Dermis microvascular lymphatic vessel endothelial cell (primary cell): ENCODE results near the gene SLC43A1. TPM values are rescaled to one million over a fixed set of nuclear protein-coding genes. Genes with fewer than 3 reads are reported as not detected.

Experiments
- DNase-seq, 2 donors: peaks; one replicate each; pipeline versions ENCODE4 v3.0.0 to v3.0.0-alpha.2; 2010; ENCODE audit warnings: low read depth in 2 of 2
- total RNA-seq: library from RNA; depleted of rRNA; stranded (reverse); fragments of >200 nt; gene quantifications from 2 replicates; pipeline ENCODE4 v1.2.1, GENCODE V29; 2014

The SLC43A1 gene
- total RNA-seq, 1 donor from 2014 or later: 11.0 TPM

- DNase-seq: no peak
These were observed 35.6 kb downstream of the SLC43A1 start for GRCh38 chr11:57479911-57480310.

GRCh38 chr11:57479021-57479663, 36.4 kb downstream of the SLC43A1 start:
- no peak for DNase-seq

GRCh38 chr11:57477507-57478189, 37.9 kb downstream of the SLC43A1 start:
- DNase-seq: no peak

DNA sequence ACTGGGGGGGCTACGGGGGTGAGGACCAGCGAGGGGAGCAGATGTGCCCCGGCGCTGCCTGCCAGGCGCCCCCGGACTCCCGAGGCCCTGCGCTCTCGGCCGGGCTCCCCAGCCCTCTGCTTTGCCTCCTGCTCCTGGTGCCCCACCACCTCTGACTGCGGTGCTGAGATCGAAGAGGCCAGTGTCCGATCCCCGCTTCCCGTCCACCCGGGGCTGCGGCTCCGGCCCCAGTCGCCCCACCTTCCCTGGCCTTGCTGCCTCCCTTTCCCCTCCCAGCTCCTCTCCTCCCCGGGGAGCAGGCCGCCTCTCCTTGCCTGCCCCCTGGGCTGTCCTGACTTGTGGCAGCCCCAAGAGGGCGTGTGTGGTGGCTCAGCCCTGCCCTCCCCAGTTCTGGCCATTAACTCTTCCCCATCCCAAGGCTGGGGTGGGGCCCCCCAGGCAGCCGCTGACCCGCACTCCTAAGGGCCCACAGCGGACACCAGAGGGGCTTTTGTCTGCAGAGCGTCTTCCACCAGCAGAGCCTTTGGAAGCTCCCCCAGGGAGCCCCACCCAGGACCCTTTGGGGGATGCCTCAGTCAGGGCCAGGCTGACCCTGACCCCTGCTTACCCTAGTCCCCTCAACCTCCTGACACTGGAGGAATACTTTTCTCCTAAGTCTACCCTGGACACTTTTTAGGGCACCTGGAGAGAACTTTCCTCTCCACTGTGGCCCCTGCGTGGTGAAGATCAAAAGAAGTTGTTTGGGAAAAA, 38.6 kb downstream of the SLC43A1 start:
- DNase-seq: peak in 1 of 2 donors; percentile 34

- DNase-seq: peak in 1 of 2 donors; percentile 17
These were observed 39.3 kb downstream of the SLC43A1 start for GRCh38 chr11:57476047-57476756.

DNA sequence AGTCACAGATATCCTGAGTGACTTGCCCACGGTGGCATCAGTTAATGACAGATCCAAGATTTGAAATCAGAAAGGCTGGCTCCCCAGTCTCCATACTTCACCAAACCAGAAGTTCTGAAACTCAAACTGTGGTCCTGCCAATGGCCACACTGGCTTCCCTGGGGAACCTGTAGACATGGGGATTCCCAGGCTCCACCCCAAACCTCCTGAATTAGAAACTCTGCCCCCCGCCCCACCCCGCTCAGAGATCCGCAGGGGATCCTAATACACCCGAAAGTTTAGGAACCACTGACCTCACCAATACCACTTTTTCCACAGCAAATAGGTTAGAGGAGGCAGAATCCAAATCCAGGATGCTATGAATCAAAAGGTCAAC, 39.8 kb downstream of the SLC43A1 start:
- no peak for DNase-seq

DNA sequence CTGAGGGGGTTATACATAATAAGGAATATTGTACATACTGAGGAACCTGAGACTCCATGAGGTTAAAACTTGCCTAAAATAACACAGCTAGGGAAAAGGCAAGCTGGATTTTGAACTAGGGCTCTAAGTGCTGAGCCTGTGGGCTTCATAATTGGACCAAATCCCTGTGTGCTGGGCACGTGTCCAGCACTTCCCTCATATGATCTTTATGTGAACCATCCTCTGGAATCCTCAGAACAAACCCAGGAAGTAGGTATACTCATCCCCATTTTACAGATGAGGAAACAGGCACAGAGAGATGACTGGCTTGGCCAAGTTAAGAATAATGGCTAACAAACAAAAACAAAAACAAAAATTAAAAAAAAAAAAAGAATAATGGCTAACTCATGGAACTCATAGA, 40.3 kb downstream of the SLC43A1 start:
- DNase-seq: peak in 1 of 2 donors; percentile 47

DNA sequence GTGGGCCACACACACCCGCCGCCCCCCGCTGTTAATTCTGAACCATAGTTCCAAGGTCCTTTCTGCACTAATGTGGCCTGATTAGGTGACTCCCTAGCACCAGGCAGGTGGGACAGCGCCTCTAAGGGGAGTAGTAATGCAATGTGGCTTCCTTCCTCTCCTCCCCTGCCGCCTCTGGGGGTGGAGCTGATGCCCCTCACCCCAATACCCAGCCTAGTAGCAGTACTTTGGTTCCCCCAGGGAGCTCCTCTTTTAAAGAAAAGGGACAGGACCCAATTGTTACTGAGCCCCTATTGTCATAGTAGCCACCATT, 40.7 kb downstream of the SLC43A1 start:
- no peak for DNase-seq

- DNase-seq: no peak
These were observed 41.3 kb downstream of the SLC43A1 start for GRCh38 chr11:57474017-57474802.

GRCh38 chr11:57473285-57473841, 42.1 kb downstream of the SLC43A1 start:
- DNase-seq: no peak

GRCh38 chr11:57471496-57471895, 44.0 kb downstream of the SLC43A1 start:
- no peak for DNase-seq

GRCh38 chr11:57469268-57469667, 46.2 kb downstream of the SLC43A1 start:
- DNase-seq: no peak

GRCh38 chr11:57468276-57468675, 47.2 kb downstream of the SLC43A1 start:
- no peak for DNase-seq

- DNase-seq: no peak
These were observed 47.9 kb downstream of the SLC43A1 start for GRCh38 chr11:57467508-57468157.

DNA sequence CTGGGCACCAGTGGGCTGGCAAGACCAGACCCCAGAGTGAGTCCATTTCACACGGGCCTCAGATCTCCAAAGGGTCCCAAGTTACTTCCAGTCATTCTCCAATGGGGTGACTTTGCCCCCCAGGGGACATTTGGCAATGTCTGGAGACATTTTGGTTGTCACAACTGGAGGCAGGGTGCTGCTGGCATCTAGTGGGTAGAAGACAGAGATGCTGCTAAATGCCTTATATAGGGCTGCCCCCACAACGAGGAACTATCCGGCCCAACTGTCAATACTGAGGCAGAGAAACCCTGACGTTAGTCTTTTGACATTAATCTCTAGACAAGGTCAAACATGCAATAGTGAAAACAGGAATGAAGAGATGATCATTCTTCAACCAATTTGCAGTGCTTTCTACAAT, 48.8 kb downstream of the SLC43A1 start:
- DNase-seq: no peak

GRCh38 chr11:57464539-57465181, 50.8 kb downstream of the SLC43A1 start:
- DNase-seq: no peak

DNA sequence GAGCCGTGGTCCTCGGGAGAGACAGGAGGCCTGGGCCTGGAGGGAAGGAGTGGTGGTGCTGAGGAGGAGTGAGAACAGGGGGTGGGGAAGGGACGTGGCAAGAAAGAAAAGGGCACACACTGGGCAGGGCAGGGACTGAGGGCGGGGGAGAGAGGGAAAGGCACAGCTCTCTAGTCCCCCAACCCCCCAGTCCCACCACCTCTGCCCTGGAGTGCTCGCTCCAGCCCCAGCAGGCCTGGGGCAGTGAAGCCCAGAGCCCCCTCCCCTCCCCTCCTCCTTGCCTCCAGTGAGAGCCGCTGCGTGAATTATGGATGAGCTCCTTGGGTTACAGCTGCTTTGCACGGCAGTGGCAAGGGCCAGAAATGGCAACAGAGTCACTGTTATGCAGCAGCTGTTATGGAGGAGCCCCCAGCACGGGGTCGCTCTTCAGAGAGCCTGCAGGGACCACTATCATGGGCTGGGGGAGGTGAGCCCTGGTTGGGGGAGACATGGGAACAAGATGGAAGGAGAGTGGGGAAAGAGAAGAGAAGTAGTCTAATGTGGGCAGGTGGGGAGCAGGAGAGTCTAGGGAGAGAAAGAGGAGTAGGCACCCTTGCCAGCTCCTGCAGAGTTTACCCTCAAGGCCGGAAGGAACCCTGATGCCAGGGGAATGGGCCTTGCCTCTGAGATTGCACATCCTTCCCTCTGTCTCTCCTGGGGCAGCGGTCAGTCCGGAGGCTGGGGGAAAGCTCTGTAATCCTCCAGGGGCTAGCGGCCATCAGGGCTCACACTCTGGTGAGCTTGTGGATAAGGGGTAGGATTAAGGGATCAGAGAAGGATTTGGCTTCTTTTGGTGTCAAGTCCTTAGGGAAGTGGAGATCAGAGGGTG, 51.6 kb downstream of the SLC43A1 start:
- no peak for DNase-seq

DNA sequence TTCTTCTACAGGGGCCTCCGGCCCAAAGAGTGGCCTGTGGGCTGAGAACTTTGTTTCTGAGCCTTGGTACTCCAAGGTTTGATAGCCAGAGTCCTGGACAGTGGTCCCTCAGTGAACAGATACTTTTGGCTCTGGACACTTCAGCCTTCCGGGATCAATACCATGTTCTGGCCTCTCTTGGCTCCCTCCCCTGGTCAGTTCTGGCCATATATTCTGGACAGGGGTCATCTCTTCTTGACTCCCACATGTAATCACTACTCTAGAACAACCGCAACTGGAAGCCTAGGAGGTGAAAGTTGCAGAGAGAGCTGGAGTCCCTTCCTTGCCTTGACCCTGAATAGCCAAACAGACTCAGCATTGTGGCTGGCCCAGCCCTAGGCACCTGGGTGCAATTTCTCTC, 52.9 kb downstream of the SLC43A1 start:
- DNase-seq: no peak

DNA sequence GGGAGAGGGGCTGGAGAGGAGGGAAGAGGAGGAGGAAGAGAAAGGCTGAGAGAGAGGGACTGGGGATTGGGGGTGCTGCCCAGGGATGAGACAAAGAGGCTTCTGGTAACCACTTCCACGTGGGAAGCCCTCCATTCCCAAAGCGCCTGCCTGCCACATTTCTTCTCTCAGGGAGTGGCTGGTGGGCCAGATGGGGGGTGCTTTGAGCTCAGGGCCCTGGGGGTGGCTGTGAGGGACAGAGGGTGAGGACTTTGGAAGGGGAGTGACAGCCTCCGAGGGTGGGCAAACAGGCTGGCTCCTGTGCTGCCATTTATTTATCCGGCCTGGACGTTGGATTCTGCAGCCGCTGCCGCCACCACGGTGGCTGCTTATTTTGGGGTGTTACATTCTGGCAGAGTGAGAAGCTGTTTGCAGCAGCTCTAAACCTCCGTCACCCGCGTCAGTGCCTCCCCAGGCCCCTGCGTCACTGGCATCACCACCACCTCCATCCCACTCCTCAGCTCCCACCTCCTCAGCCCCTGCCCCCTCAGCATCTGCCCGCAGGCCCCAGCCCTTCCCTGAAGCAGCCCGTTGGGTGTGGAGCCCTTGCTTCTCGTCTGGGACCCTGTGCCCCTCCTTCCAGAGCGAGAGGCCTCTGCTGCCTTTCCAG, 53.5 kb downstream of the SLC43A1 start:
- DNase-seq: no peak
